ENCODE results near the gene RTKN2.

DNA sequence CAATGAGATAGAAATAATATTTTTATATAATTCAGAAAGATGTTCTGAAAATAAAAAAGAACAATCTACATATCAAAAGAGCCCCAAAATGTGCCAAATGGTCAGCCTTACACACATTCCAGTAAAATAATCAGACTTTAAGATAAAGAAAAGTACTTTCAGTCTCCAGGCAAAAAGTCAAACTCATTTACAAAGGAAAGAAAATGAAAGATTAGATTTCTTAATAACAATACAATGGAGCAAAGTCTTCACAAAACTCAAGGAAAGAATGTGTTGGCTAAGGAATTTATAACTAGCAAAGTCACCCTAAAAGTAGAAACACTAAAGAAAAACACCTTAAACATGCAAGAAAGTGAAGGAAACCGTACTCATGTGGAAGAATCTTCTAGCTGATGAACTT, 16.6 kb downstream of the RTKN2 start:
- TF ChIP-seq CTCF (IDR thresholded peaks at IDR 0.05; ENCODE audit: insufficient read depth, low read length) = no peak
- no peak for TF ChIP-seq GABPA (IDR thresholded peaks at IDR 0.05; ENCODE audit: low read depth)
- no peak for TF ChIP-seq POLR2AphosphoS5 (IDR thresholded peaks at IDR 0.05; ENCODE audit: low read depth)
- TF ChIP-seq, protein P1, sequence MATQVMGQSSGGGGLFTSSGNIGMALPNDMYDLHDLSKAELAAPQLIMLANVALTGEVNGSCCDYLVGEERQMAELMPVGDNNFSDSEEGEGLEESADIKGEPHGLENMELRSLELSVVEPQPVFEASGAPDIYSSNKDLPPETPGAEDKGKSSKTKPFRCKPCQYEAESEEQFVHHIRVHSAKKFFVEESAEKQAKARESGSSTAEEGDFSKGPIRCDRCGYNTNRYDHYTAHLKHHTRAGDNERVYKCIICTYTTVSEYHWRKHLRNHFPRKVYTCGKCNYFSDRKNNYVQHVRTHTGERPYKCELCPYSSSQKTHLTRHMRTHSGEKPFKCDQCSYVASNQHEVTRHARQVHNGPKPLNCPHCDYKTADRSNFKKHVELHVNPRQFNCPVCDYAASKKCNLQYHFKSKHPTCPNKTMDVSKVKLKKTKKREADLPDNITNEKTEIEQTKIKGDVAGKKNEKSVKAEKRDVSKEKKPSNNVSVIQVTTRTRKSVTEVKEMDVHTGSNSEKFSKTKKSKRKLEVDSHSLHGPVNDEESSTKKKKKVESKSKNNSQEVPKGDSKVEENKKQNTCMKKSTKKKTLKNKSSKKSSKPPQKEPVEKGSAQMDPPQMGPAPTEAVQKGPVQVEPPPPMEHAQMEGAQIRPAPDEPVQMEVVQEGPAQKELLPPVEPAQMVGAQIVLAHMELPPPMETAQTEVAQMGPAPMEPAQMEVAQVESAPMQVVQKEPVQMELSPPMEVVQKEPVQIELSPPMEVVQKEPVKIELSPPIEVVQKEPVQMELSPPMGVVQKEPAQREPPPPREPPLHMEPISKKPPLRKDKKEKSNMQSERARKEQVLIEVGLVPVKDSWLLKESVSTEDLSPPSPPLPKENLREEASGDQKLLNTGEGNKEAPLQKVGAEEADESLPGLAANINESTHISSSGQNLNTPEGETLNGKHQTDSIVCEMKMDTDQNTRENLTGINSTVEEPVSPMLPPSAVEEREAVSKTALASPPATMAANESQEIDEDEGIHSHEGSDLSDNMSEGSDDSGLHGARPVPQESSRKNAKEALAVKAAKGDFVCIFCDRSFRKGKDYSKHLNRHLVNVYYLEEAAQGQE (IDR thresholded peaks at IDR 0.05; ENCODE audit: insufficient replicate concordance, low read depth) = no peak

Data from HL-60 (cell line).